NCI-H187 treated with DMSO at 0.1 percent for 48 hours (cell line): ENCODE data around the gene LY86.
A peak's percentile ranks its signal among the peaks of the same experiment; 100 is the strongest.
"Not testable (repeated sequence)": the region's sequence is repeated elsewhere in the genome, so short reads cannot be mapped to it uniquely, and the experiment has no call there.

ENCODE experiments used
- DNase-seq: peaks from one replicate; lab custom pipeline; 2025; lab: John Stamatoyannopoulos, UW

LY86 gene

GRCh38 chr6:6596529-6597328, 8.2 kb downstream of the LY86 start:
- no peak for DNase-seq

GRCh38 chr6:6597682-6598081, 9.2 kb downstream of the LY86 start:
- DNase-seq = no peak

GRCh38 chr6:6599468-6599873, 11.0 kb downstream of the LY86 start:
- no peak for DNase-seq

GRCh38 chr6:6600875-6601274, 12.4 kb downstream of the LY86 start:
- peak; percentile 23 for DNase-seq

GRCh38 chr6:6602262-6602661, 13.7 kb downstream of the LY86 start:
- DNase-seq = no peak

GRCh38 chr6:6603317-6603716, 14.8 kb downstream of the LY86 start:
- DNase-seq = no peak

- no peak for DNase-seq
Observed at GRCh38 chr6:6604015-6604414, 15.5 kb downstream of the LY86 start.

GRCh38 chr6:6604566-6604965, 16.0 kb downstream of the LY86 start:
- DNase-seq = no peak

GRCh38 chr6:6605873-6606272, 17.4 kb downstream of the LY86 start:
- DNase-seq = no peak

GRCh38 chr6:6606391-6607030, 18.0 kb downstream of the LY86 start:
- DNase-seq = not testable (repeated sequence)

- DNase-seq = no peak
Observed at GRCh38 chr6:6609450-6609849, 20.9 kb downstream of the LY86 start.

GRCh38 chr6:6610031-6610591, 21.6 kb downstream of the LY86 start:
- no peak for DNase-seq

GRCh38 chr6:6611486-6611885, 23.0 kb downstream of the LY86 start:
- no peak for DNase-seq

- no peak for DNase-seq
Observed at GRCh38 chr6:6612308-6612707, 23.8 kb downstream of the LY86 start.

GRCh38 chr6:6613103-6613718, 24.7 kb downstream of the LY86 start:
- not testable (repeated sequence) for DNase-seq

GRCh38 chr6:6614096-6614982, 25.8 kb downstream of the LY86 start:
- DNase-seq = no peak

- DNase-seq = no peak
Observed at GRCh38 chr6:6614983-6615349, 26.4 kb downstream of the LY86 start.

- DNase-seq = no peak
Observed at GRCh38 chr6:6616656-6617055, 28.1 kb downstream of the LY86 start.

GRCh38 chr6:6619021-6619794, 30.7 kb downstream of the LY86 start:
- no peak for DNase-seq

GRCh38 chr6:6620766-6621425, 32.4 kb downstream of the LY86 start:
- DNase-seq = no peak

- DNase-seq = no peak
Observed at GRCh38 chr6:6622501-6622900, 34.0 kb downstream of the LY86 start.
